Sigmoid colon (tissue), 7 donors: Measurements from ENCODE around the gene KSR1. TPM values are rescaled to one million over a fixed set of nuclear protein-coding genes. Genes with fewer than 3 reads are reported as not detected.

ENCODE experiments used
- DNase-seq: peaks from one replicate; pipeline ENCODE4 v3.0.0-alpha.2; 2019
- H3K27ac ChIP-seq, 4 donors: fragments of 200-600 bp; sonication (generic); one replicate each; pipeline ENCODE4 v1.5.1; 2016 to 2019; ENCODE audit warnings: mild to moderate bottlenecking in 1 of 4
- H3K27me3 ChIP-seq, 3 donors: fragments of 200-600 bp; sonication (generic); one replicate each; pipeline ENCODE4 v1.5.1; 2019; ENCODE audit warnings: mild to moderate bottlenecking in 1 of 3
- H3K36me3 ChIP-seq, 4 donors: fragments of 200-600 bp; sonication (generic); one replicate each; pipeline ENCODE4 v1.5.1; 2016 to 2019
- H3K4me1 ChIP-seq, 4 donors: fragments of 200-600 bp; sonication (generic); one replicate each; pipeline ENCODE4 v1.5.1; 2017 to 2019
- H3K4me3 ChIP-seq, 4 donors: fragments of 200-600 bp; sonication (generic); one replicate each; pipeline ENCODE4 v1.5.1; 2017 to 2019; ENCODE audit warnings: mild to moderate bottlenecking in 2 of 4, moderate library complexity in 1 of 4
- H3K9me3 ChIP-seq, 4 donors: fragments of 200-600 bp in 3 of 4; sonication (generic) in 3 of 4; one replicate each; pipeline versions ENCODE4 v1.5.1 to v1.6.1; 2013 to 2019
- CTCF ChIP-seq, 4 experiments: fragments of 450-650 bp in 3 of 4; fragments of 200-600 bp in 1 of 4; IDR thresholded peaks; one replicate each; pipeline ENCODE4 v1.5.1; 2016 to 2019; ENCODE audit warnings: antibody characterized with exemption in 4 of 4, mild to moderate bottlenecking in 3 of 4, moderate library complexity in 2 of 4
- EP300 ChIP-seq, 4 donors: sonication (generic); formaldehyde crosslinking; IDR thresholded peaks; one replicate each; pipeline ENCODE4 v1.6.1; 2017; ENCODE audit warnings: antibody characterized with exemption in 4 of 4
- POLR2A ChIP-seq, 2 donors: fragments of 450-650 bp; IDR thresholded peaks; one replicate each; pipeline ENCODE4 v1.6.1; 2016; ENCODE audit warnings: antibody characterized with exemption in 2 of 2, mild to moderate bottlenecking in 2 of 2, moderate library complexity in 2 of 2
- POLR2AphosphoS5 ChIP-seq, 4 donors: sonication (generic); formaldehyde crosslinking; IDR thresholded peaks; one replicate each; pipeline ENCODE4 v1.6.1; 2017; ENCODE audit warnings: antibody characterized with exemption in 4 of 4
- WGBS, 2 donors: extraction: QIAGEN DNeasy Blood & Tissue Kit; methylation state at CpG; one replicate each; pipeline ENCODE4 v1.1.7; 2013; 5-methylcytosine and 5-hydroxymethylcytosine counted together
- intact Hi-C: fragments of 100-400 bp; cut with DNase I; formaldehyde crosslinking; loops from one replicate; pipeline ENCODE4 v1.15.1; 2023
- polyA plus RNA-seq, 3 donors: library from polyadenylated mRNA; stranded (reverse); fragments of 200-250 nt; gene quantifications; one replicate each; pipeline ENCODE4 v1.2.3, GENCODE V29; 2013
- small RNA-seq, 3 donors: library from RNA; depleted of rRNA; stranded (forward); fragments of <200 nt; gene quantifications; one replicate each; pipeline ENCODE3, GENCODE V24; 2016
- total RNA-seq, 4 donors: library from RNA; depleted of rRNA; stranded (reverse); fragments of >200 nt; gene quantifications; one replicate each; pipeline ENCODE4 v1.1.0, GENCODE V29; 2016
- donor health status: healthy with polysubstance abuse.
- donor health status: Bipolar disorder and iron deficiency.
- donor health status: healthy.

Gene KSR1
- total and polyA plus RNA-seq, 7 donors: 4.2 to 25.8 (median 18.2) TPM

- 90 to 92% methylated on average over 6 of the region's 6 CpGs for WGBS, 2 donors
- no peaks in the 10 kb centered on the region for H3K9me3 ChIP-seq
- TF ChIP-seq CTCF (IDR thresholded peaks at IDR 0.05) (no peak), EP300 (IDR thresholded peaks at IDR 0.05) (no peak), POLR2AphosphoS5 (IDR thresholded peaks at IDR 0.05) (no peak), POLR2A (IDR thresholded peaks at IDR 0.05) (no peak)
- intact Hi-C loops: no loop called here
- no peaks in the 10 kb centered on the region for H3K36me3 ChIP-seq
- no peak for DNase-seq
- H3K27ac ChIP-seq: no peak overlapping the region
- H3K4me3 ChIP-seq: no peak overlapping the region
- no peaks in the 10 kb centered on the region for H3K4me1 ChIP-seq
- H3K27me3 ChIP-seq: no peaks in the 10 kb centered on the region
Observed at GRCh38 chr17:27674335-27674734, 218.1 kb downstream of the KSR1 start.

Small RNAs within 50 kb of the gene (small RNA-seq; reads per million reads assigned to genes)
- gene AC015688.5: 0 reads per million in 3 donors

Other genes starting within 250 kb of the KSR1 start
- 100 to 1,000 TPM; 111 to 240 (median 188) TPM for gene WSB1, start 162.3 kb upstream of the KSR1 start, total RNA-seq
- 10 to 100 TPM; 23.4 to 65.2 (median 26.4) TPM for gene WSB1, start 162.3 kb upstream of the KSR1 start, polyA plus RNA-seq
- 10 to 100 TPM; 17.8 to 33.2 (median 22.2) TPM for gene LGALS9, start 174.7 kb downstream of the KSR1 start, total RNA-seq
- 100 to 1,000 TPM; 333 to 476 (median 455) TPM for gene LGALS9, start 174.7 kb downstream of the KSR1 start, polyA plus RNA-seq